ENCODE data around the gene ZNF646. TPM values are rescaled to one million over a fixed set of nuclear protein-coding genes. Genes with fewer than 3 reads are reported as not detected.

Gene ZNF646
- total and polyA plus RNA-seq, 2 donors (not counting 3 experiments of a cell fraction or from before 2014, with no cell fraction given): 4.1 to 15.9 TPM

GRCh38 chr16:31133046-31133501, 58.9 kb downstream of the ZNF646 start:
- FAIRE-seq (no peak), DNase-seq (ENCODE audit: low read depth, low spot score) (no peak)
- Histone ChIP-seq H3K9ac (replicated peaks; ENCODE audit: extremely low read depth, insufficient read depth, low read length) (no peak overlapping the region), H3K27ac (ENCODE audit: insufficient read depth, low read depth, low read length) (no peak overlapping the region), H3K9me1 (replicated peaks; ENCODE audit: control insufficient read depth, extremely low read depth, insufficient read depth, low read length) (no peaks in the 10 kb centered on the region), H4K20me1 (replicated peaks; ENCODE audit: control insufficient read depth, extremely low read depth, insufficient read depth, low read length) (no peaks in the 10 kb centered on the region), H3K4me1 (ENCODE audit: control insufficient read depth, extremely low read depth, insufficient read depth, low read length) (no peaks in the 10 kb centered on the region), H2AFZ (ENCODE audit: low read depth, low read length) (no peak overlapping the region), H3K4me3 (replicated peaks in 1 of 3; ENCODE audit: insufficient read depth in 1 of 3, low read depth in 1 of 3, low read length in 3 of 3) (no peak overlapping the region), H3K79me2 (ENCODE audit: control insufficient read depth, insufficient read depth, low read length) (no peaks in the 10 kb centered on the region), H3K4me2 (ENCODE audit: insufficient read depth, low read length) (no peak overlapping the region), H3K9me3 (replicated peaks; ENCODE audit: control insufficient read depth, insufficient read depth, low read length) (no peaks in the 10 kb centered on the region), H3K27me3 (ENCODE audit: control insufficient read depth in 2 of 2, insufficient read depth in 2 of 2, low read length in 2 of 2) (no peaks in the 10 kb centered on the region), H3K36me3 (ENCODE audit: control insufficient read depth in 2 of 2, extremely low read depth in 1 of 2, insufficient read depth in 2 of 2, low read length in 2 of 2) (peaks cover 0 to 9% of the 10 kb centered on the region in 2 experiments)
- POLR2A ChIA-PET: no interaction called here
- dilution Hi-C loops (cut with MboI; ENCODE audit: extremely low pct_ligation_motif_present, low sequenced_read_pairs) (no loop called here), intact Hi-C loops (cut with micrococcal nuclease) (no loop called here)
- BruUV-seq (replicated peaks): no TSS peak
- CTCF ChIA-PET: interaction anchor here (2.4 kb wide), 1 partner anchor 9 kb away, joined by 8 read pairs; no protein-coding TSS in a partner anchor
- no peak for TF ChIP-seq GATA2 (IDR thresholded peaks at IDR 0.05; ENCODE audit: insufficient read depth, insufficient read length, low read depth, low read length)
- TF ChIP-seq, protein P1, sequence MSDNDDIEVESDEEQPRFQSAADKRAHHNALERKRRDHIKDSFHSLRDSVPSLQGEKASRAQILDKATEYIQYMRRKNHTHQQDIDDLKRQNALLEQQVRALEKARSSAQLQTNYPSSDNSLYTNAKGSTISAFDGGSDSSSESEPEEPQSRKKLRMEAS (IDR thresholded peaks at IDR 0.05; ENCODE audit: insufficient read depth, insufficient read length): no peak
- TF ChIP-seq FOS (IDR thresholded peaks at IDR 0.05; ENCODE audit: borderline replicate concordance, insufficient read depth, low read length): no peak
- TF ChIP-seq EZH2 (IDR thresholded peaks at IDR 0.05; ENCODE audit: borderline replicate concordance, low read depth, low read length, severe bottlenecking): no peak
- TF ChIP-seq MYC (IDR thresholded peaks at IDR 0.05; ENCODE audit: low read depth, low read length): no peak

Other genes with a start within 250 kb of the ZNF646 start
- 38.3 and 39.5 TPM in 2 replicates for gene BCL7C, start 180.3 kb upstream of the ZNF646 start, total RNA-seq
- 30.2 and 33.7 TPM in 2 replicates for gene BCL7C, start 180.3 kb upstream of the ZNF646 start, polyA plus RNA-seq
- gene CTF1, start 177.8 kb upstream of the ZNF646 start, total RNA-seq: 1.4 and 1.5 TPM in 2 replicates
- 4.3 and 4.7 TPM in 2 replicates for gene CTF1, start 177.8 kb upstream of the ZNF646 start, polyA plus RNA-seq
- 37.3 and 38.0 TPM in 2 replicates for gene FBXL19, start 150.8 kb upstream of the ZNF646 start, total RNA-seq
- gene FBXL19, start 150.8 kb upstream of the ZNF646 start, polyA plus RNA-seq: 22.1 and 29.5 TPM in 2 replicates
- gene ORAI3, start 125.4 kb upstream of the ZNF646 start, total RNA-seq: 17.0 and 17.6 TPM in 2 replicates
- 25.4 and 33.9 TPM in 2 replicates for gene ORAI3, start 125.4 kb upstream of the ZNF646 start, polyA plus RNA-seq
- 21.3 and 25.6 TPM in 2 replicates for gene SETD1A, start 116.7 kb upstream of the ZNF646 start, total RNA-seq
- gene SETD1A, start 116.7 kb upstream of the ZNF646 start, polyA plus RNA-seq: 3.4 and 3.5 TPM in 2 replicates
- 2.9 and 3.5 TPM in 2 replicates for gene HSD3B7, start 89.2 kb upstream of the ZNF646 start, total RNA-seq
- 4.8 and 6.3 TPM in 2 replicates for gene HSD3B7, start 89.2 kb upstream of the ZNF646 start, polyA plus RNA-seq
- gene STX1B, start 63.8 kb upstream of the ZNF646 start, total RNA-seq: 0.07 and 0.11 TPM in 2 replicates
- 0.14 and 0.21 TPM in 2 replicates for gene STX1B, start 63.8 kb upstream of the ZNF646 start, polyA plus RNA-seq
- gene STX4, start 40.9 kb upstream of the ZNF646 start, total RNA-seq: 60.7 and 65.2 TPM in 2 replicates
- gene STX4, start 40.9 kb upstream of the ZNF646 start, polyA plus RNA-seq: 49.4 and 49.5 TPM in 2 replicates
- 11.6 and 13.3 TPM in 2 replicates for gene ZNF668, start 182 bp upstream of the ZNF646 start, total RNA-seq
- 11.8 and 14.4 TPM in 2 replicates for gene ZNF668, start 182 bp upstream of the ZNF646 start, polyA plus RNA-seq
- 2.8 and 4.5 TPM in 2 replicates for gene PRSS53, start 14.5 kb downstream of the ZNF646 start, total RNA-seq
- gene PRSS53, start 14.5 kb downstream of the ZNF646 start, polyA plus RNA-seq: 3.5 and 4.6 TPM in 2 replicates
- gene VKORC1, start 20.4 kb downstream of the ZNF646 start, total RNA-seq: 91.8 and 93.5 TPM in 2 replicates
- 586 and 728 TPM in 2 replicates for gene VKORC1, start 20.4 kb downstream of the ZNF646 start, polyA plus RNA-seq
- gene BCKDK, start 34.0 kb downstream of the ZNF646 start, total RNA-seq: 56.5 and 57.8 TPM in 2 replicates
- gene BCKDK, start 34.0 kb downstream of the ZNF646 start, polyA plus RNA-seq: 78.3 and 96.7 TPM in 2 replicates
- gene KAT8, start 43.2 kb downstream of the ZNF646 start, total RNA-seq: 42.1 and 42.8 TPM in 2 replicates
- gene KAT8, start 43.2 kb downstream of the ZNF646 start, polyA plus RNA-seq: 30.7 and 33.3 TPM in 2 replicates
- not detected in 2 replicates for gene PRSS8, start 61.3 kb downstream of the ZNF646 start, total RNA-seq
- 0.11 and 0.12 TPM in 2 replicates for gene PRSS8, start 61.3 kb downstream of the ZNF646 start, polyA plus RNA-seq
- gene PRSS36, start 75.6 kb downstream of the ZNF646 start, total RNA-seq: not detected in 2 replicates
- gene PRSS36, start 75.6 kb downstream of the ZNF646 start, polyA plus RNA-seq: 0.57 and 0.73 TPM in 2 replicates
- gene FUS, start 105.7 kb downstream of the ZNF646 start, total RNA-seq: 569 and 574 TPM in 2 replicates
- gene FUS, start 105.7 kb downstream of the ZNF646 start, polyA plus RNA-seq: 191 and 307 TPM in 2 replicates
- 19.1 and 23.0 TPM in 2 replicates for gene PYCARD, start 128.3 kb downstream of the ZNF646 start, total RNA-seq
- 40.1 and 58.9 TPM in 2 replicates for gene PYCARD, start 128.3 kb downstream of the ZNF646 start, polyA plus RNA-seq
- gene TRIM72, start 139.7 kb downstream of the ZNF646 start, total RNA-seq: not detected in 2 replicates
- not detected in 2 replicates for gene TRIM72, start 139.7 kb downstream of the ZNF646 start, polyA plus RNA-seq
- gene PYDC1, start 142.7 kb downstream of the ZNF646 start, total RNA-seq: not detected in 2 replicates
- not detected in 2 replicates for gene PYDC1, start 142.7 kb downstream of the ZNF646 start, polyA plus RNA-seq
- not detected in 2 replicates for gene ITGAM, start 185.6 kb downstream of the ZNF646 start, total RNA-seq
- not detected in 2 replicates for gene ITGAM, start 185.6 kb downstream of the ZNF646 start, polyA plus RNA-seq

Data from endothelial cell of umbilical vein (primary cell).